Measurements from ENCODE around the gene ATP8B1.

The ATP8B1 gene

DNA sequence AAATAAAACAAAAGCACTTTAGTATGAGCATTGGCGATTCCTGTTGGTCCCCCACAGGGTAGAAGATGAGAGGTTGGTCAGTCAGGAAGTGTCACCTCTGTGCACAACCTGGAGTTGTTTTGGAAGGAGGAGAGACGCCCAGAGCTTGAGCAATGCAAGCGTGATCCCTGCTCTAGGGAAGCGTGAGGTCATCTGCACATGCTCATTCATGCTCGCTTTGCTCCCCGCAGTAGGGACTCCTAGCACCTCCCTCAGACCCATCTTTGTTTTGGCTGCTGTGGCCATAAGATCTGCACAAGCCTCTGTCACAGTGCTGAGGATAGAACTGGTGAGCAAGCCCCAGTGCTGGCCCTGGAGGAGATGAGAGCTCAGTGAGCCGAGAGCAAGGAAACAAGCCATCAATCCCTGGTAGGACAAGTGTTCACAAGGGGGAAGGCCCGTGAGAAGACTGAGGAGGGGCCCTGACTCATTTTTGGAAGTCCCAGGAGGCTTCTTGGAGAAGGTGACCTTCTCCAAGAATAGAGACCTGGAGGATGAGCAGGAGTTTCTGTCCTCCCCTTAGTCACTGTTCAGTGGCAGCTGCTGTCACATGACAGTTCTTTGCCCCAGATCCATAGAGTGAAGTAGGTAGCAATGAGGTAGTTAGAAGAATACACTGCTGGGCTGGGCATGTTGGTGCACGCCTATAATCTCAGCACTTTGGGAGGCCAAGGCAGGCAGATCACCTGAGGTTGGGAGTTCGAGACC, 13.3 kb upstream of the ATP8B1 start:
- DNase-seq: no peak

DNA sequence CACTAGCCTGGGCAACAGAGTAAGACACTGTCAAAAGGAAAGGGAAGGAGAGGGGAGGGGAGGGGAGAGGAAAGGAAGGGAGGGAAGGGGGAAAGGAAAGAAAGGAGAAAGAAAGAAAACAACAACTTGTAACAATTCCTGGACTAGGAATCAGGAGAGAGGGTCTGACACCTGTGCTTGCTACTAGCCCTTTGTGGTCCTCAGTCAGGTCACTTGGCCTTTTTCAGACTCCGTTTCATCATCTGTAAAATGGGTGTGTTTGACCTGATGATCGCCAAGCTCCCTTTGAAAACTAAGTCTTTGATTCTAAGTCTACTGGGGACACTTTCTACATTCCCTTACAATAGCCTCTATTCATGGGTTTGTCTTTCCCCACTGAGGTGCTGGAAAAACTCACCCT, 11.4 kb upstream of the ATP8B1 start:
- DNase-seq: no peak

DNA sequence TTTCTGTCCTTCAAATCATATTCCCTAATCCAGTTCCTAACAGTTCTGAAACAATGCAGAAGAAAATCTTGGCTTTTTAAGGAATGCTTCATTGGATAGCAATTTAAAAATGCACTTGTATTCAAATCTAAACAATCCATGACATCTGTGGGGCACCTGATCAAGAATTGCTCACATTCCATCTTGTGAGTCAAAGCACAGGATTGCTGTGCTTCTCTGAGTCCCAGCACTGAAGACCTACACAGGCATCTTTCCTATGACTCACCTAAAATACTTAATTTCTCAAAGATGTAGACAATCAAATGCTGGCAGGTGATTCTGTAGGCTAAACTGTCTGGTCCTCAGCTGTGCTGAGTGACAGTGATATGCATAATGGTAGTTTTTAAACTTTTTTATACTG, 10.1 kb upstream of the ATP8B1 start:
- DNase-seq: no peak

DNA sequence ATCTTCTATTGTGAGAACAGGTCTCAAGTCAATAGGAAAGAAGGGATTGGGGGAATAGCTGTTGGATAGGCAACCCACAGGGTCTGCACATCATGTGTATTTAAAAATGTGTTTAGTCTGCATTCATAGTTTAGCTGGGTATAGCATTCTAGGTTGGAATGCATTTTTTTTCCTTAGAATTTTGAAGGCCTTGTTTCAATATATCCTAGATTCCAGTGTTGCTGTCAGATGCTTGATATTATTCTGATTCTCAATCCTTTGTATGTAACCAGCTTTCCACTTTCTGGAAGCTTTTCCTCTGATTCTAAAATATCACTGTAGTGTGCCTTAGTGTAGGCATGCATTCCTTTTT, 9.0 kb upstream of the ATP8B1 start:
- DNase-seq: no peak

DNA sequence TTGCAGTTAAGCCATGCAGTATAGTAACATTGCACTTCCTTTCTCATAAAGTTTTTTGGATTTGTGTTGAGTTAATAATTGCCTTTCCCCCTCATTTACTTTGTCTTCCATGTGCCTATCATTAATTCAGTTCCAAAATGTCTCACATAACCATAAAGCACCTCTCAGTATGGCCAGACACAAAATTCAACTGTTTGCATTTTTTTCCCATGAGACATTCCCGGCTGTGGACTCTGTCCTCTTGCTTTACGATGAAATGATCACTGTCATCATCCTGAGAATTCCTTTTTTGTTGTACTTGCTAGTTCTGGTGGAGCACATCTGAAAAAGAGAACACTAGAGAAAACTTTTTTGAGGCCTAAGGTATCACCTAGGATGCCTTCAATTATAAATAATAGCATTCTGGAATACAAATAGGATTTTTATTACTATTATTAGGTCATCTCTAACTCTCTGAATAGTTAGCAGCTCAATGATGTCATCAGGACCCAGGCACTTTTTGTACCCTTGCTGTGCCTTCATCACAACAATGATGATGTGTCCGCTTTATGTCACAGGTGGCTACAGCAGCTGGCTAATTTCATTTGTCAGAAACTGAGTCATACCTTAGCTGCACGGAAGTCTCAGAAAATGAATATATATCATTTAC, 8.5 kb upstream of the ATP8B1 start:
- DNase-seq: no peak

DNA sequence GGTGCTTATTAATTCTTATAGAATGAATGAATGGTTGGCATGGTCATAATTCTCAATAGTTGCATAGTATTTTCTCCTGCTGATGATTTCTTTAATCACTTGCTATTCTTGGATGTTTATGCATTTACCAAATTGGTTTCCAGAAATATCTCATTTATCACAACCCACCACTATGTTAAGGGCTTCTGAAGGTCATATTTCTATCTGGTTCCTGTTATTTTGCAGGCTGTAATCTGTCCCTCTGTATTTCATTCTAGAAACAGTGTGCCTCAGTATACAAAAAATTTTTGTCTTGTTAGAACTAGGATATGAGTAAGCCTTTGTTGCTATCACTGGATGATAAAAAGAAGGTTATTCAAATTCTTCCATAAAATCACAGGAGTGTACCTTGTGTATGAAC, 6.1 kb upstream of the ATP8B1 start:
- no peak for DNase-seq

DNA sequence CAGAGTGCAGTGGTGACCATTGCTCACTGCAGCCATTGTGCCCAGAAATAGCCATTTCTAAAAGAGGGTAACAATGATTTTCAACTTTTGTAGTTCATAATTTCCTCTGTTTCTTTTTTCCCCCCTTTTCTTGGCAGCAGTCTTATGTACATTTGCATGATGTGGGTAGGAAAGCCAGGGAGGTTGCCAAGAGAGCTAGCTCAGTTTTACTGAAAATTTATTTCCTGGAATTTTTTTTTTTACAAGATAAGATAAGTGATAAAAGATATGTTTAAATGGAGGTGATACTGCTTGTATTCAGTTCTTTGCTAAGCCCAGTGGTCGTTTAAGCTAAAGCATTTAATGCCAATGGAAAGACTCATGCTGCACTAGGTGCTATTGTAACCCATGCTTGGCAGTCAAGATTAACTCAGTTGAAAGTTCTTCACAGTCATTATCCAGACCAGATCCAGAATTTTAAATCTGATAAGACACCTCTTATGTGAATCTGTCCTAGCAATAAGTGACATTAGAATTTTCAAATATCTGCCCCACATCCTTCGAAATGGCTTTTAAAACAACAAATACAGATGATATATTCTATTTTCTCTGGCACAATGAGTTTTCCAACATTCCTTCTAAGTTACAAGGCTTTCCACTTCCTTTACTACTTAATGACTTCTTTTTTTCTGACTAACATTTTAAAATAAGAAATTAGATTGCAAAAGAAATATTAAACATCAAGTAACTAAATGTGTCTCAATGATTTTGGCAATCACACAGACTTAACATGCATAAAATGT, 4.4 kb upstream of the ATP8B1 start:
- DNase-seq: no peak

DNA sequence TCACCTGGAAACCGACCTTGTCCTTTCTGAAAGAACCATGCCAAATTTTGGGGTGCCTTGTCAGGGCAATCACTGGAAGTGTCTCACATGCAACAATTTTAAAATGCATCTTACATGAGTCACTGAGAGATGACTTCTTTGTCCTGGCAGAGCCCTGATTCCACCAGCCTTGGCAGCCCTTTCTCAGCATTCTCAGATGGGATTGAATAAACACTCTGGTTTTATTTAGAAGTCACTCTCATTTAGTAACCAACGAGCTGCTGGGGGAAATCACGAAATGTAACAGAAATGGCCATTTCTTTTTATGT, 3.8 kb upstream of the ATP8B1 start:
- no peak for DNase-seq

DNA sequence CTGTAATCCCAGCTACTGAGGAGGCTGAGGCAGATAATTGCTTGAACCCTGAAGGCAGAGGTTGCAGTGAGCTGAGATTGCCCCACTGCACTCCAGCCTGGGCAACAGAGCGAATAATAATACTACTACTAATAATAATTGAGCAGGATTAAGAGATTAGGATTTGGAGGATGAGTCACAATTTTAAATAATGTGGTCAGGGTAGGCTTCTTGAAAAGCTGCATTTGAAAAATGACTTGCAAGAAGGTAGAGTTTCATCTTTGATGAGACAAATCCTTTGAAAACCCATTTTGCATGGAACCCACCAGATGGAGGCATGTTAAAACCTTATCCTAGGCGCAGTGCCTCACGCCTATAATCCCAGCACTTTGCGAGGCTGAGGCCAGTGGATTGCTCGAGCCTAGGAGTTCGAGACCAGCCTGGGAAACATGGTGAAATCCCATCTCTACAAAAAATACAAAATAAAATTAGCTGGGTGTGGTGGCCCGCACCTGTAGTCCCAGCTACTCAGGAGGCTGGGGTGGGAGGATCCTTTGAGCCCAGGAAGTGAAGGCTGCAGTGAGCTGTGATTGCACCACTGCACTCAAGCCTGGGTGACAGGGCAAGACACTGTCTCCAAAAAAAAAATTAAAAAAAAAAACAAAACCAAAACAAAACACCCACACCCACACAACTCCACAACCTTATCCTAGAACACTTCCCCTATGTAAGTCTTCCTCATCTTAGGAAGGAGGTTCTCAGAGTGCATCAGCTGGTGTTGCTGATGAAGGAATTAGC, 3.3 kb upstream of the ATP8B1 start:
- DNase-seq: no peak

DNA sequence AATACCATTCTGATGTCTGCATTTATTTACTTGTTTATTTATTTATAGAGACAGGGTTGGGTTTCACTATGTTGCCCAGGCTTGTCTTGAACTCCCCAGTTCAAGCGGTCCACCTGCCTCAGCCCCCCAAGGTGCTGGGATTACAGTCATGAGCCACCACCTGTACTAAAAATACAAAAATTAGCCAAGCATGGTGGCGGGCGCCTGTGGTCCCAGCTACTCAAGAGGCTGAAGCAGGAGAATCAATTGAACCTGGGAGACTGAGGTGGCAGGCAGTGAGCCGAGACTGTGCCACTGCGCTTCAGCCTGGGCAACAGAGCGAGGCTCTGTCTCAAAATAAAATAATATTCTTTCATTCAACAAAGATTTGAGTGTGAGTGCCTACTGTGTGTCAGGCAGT, 2.0 kb upstream of the ATP8B1 start:
- DNase-seq: no peak

DNA sequence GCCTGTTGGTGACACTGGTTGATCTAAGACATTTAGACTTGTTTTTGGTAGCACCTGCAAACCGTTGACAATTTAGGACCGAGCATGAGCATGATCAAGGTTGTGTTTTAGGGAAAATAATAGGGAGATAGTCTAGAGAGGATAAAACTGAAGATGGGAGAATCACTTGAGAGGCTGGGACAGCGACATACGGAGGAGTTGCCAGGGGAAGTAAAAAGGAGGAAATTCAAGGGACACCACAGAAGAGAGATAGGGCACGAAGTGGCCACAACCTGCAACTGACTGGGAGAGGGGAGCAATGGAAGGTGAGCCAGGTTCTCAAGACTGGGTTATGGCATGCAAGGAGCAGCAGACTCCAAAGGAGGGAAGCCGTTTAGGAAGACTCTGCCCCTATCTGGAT, 1.4 kb upstream of the ATP8B1 start:
- no peak for DNase-seq

DNA sequence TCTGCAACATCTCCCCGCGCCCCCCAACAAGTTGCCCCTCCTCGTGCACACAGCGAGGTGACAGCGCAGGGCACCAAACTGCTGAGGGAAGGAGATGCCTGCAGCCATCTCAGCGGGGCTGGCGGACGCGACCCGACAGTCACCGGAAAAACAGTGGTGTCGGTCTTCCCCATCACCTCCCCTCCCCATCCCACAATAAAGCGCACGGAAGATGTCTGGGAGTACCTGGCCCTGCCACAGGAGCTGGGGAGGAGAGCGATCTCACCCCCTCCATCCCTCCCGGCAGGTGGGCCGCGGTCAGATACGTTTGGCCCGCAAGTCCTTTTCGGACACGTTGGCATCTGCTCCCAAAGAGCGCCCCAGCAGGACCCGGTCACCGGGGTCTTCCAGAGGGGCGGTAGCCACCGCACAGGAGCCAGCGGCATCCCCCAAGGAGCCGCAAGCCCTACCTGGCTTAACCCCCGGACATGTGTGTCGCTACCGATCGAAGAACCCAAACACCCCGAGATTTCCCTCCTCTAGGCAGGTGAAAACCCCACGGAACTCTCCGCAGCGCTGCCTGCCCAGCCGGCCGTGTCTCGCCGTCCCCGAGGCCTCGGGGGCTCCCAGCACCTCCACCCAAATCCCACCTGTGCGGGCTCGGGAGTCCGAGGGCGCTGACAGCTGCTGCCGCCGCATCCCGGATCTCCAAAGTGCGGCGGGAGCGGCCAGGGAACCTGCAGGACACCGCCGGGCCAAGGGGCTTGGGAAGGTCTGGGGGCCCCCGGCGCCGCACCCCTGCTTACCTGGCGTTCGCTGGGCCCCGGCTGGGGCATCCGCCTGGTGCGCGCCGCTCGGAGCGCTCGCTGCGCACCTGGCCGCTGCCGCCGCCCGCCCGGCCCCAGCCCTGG, 657 bp downstream of the ATP8B1 start:
- DNase-seq: peak in 1 of 2 donors; percentile 13

DNA sequence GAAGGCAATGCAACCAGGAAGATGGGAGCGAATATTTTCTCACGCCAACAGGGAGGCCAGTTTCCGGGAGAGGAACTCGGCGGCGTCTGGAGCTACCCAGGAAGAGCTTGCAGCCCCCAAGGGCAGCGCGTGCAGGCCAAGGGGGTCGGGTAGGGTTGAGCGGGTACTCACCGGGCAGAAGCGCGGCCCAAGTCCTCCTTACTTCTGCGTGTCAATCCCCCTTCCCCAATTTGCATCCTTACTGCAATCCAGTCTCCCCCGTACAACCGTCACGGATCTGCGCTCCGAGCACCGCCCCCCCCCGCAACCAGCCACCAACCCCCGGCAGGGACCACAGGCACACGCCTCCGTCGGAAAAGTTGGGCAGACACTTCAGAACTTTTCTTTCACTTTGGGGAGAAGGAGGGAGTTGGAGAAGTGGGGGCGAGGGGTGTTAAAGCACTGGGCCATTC, 1.3 kb downstream of the ATP8B1 start:
- DNase-seq: peak in 1 of 2 donors; percentile 24

DNA sequence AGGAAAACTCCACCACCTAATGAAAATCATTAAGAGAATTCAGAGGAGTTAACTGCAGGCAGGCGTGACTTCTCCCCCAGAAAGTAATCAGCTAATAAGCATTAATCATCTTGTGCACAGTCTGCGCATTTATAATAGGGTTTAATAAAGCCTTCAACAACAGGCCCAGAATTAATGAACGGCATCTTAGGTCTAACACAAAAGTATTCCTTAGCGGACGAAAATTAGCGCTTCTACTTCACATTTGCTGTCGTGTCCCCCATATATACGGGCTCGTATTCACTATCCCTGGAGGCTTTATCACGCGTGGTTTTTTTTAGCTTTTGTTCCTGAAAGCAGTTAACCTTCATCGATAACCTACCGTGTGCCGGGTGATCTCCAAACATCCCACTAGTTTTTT, 1.8 kb downstream of the ATP8B1 start:
- no peak for DNase-seq

DNA sequence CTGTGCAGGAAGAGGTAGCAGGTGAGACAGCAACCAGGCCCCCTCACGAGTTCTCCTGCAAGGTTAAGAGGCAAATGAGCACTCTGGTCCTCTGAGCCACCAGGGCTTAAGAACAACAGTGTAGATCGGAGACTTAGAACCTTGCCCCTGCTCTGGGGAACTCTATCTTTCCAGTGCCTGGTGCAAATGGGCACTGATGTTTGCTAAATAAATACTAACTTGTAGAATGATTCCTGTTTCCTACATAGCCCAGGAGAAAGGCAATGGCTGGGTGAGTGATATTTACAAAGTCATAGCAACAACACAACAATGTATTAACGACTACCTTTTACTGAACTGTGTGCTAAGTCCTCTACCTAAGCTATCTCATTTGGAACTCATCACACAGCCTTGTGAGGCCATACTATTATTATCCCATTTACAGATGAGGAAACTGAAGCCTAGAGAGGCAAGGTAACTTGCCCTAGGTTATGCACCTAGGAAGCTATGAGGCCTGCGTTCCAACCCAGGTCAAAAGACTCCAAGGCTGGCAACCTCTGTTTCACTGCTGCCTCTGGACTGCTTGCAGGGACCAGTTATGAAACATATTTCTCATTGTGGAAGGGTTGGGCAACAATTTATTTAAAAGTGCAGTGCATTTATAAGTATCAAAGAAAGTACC, 4.3 kb downstream of the ATP8B1 start:
- no peak for DNase-seq

DNA sequence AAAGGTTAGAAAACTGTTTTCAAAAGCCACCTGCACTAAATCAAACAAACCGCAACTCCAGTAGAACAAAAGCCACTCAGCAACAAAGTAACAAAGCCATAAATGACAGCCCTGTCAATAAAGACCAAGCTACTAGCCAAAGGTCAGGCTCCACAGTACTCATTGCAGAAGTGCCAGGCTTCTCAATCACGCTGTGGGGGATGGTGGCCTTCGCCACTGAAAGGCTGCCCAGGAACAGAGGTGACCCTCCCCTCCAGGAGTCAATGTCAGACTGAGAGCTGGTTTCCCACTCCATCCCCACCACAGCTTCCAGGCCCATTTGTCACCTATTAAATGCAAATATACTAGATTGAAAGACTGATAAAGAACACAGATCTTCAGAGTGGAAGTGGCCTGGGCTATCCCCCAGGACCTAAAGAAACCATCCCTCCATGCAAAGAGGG, 5.9 kb downstream of the ATP8B1 start:
- DNase-seq: no peak

DNA sequence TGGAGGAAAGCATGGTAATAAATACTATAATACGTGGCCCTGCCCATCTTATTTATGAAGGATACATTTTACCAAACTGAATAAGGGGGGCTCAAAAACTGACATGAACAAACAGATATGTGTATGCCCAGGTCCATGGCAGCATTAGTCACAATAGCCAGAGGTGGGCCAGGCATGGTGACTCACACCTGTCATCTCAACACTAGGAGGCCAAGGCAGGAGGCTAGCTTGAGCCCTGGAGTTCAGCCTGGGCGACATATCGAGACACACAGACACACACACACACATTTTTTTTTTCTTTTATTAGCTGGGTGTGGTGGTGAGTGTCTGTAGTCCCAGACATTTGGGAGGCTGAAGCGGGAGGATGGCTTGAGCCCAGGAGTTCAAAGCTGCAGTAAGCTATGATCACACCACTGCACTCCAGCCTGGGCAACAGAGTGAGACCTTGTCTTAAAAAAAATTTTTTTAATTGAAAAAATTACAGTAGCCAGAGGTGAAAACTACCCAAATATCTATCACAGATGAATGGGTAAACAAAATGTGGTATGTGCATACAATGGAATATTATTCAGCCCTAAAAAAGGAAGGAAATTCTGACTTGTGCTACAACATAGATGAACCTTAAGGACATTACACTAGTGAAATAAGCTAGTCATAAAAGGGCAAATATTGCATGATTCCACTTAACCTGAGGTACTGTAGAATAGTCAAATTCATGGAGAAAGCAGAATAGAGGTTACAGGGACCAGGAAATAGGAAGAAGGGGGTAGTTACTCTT, 8.0 kb downstream of the ATP8B1 start:
- no peak for DNase-seq

DNA sequence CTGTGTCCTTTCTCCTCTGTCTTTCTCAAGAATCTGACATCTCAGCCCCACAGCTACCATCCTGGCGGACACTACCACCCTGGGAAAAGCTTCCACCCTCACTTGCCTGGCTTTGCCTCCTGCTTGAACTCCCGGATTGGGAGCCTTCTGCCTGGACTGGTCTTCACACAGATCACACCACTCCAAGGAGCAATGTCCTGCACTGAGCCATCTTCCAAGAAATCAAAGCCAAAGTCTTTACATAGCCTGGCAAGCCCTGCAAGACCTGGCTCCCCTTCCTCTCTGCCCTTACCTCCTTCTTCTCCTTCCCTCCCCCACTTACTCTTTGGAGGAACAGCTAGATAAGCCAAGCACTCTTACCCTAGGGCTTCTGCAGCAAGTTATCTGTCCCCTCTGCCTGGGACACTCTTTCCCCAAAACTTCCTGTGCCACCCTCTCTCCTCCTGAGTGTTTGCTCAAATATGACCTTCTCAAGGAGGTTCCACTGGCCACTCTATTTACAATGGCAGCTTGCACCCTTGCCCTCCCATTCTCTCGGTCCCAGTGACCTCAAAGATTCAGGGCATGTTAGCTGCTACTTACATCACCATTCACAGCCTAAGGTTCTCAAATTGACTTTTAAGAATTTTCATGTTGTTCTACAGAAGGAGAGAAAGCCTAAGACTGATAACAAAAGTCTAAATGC, 9.7 kb downstream of the ATP8B1 start:
- DNase-seq: no peak

DNA sequence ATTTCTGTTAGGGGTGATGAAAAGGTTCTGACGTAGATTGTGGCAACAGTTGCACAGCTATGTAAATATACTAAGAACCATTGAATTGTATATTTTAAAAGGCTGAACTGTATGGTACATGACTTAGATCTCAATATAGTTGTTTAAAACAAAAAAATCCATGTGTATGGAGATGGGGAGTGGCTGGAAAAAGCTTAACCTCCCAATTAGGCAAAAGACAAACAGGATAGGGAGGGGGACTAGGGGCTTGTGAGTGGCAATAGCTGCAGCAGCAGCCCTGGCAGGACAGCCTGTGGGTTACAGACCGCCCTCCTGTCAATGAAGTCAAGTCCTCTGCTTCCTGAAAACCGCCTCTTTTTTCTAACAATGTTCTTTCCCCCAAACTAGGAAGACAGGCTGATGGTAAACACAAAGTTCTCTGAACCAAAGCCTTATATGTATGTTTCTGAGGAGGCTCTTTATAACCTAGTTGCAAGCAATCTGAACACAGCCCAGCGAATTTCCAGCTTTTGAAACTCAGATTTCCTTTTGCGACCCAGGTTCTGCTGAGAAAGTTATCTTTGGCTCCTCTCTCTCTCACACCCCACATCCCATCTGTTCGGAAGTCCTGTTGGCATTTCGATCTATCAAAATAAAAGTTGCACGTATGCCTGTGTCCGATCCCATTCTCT, 10.3 kb downstream of the ATP8B1 start:
- DNase-seq: no peak

DNA sequence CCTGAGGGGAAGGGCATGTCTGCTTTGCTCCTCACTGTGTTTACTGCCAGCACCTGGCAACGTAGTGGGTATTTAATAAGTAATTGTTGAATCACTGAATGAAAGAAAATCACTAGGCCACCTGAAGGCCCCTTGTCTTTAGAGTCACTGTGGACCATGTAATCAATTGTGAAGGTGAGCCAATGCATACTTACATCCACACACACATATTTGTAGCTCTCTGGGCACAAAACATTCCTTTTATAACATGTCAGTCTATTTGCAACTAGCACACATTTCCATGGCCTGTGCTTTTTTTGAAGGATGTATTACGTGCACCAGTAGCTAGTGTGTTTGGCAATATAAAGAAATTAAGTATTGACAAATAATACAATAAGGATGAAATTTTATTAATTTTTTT, 11.2 kb downstream of the ATP8B1 start:
- no peak for DNase-seq
